Subcutaneous abdominal adipose tissue (tissue), 5 donors: Measurements from ENCODE around the gene PLEKHM2.
"Not testable (repeated sequence)": the region's sequence is repeated elsewhere in the genome, so short reads cannot be mapped to it uniquely, and the experiment has no call there.

ENCODE experiments used
- H3K27ac ChIP-seq: one replicate; pipeline ENCODE4 v1.7.0; 2013; ENCODE audit warnings: low read depth, mild to moderate bottlenecking, inconsistent platforms, low read length, moderate library complexity
- H3K27me3 ChIP-seq, 5 donors: one replicate each; pipeline ENCODE4 v1.7.0; 2013; ENCODE audit warnings: low read length in 5 of 5, inconsistent platforms in 1 of 5; ENCODE audit not compliant: control insufficient read depth in 5 of 5, insufficient read depth in 4 of 5
- H3K36me3 ChIP-seq, 5 donors: one replicate each; pipeline ENCODE4 v1.7.0; 2013; ENCODE audit warnings: low read length in 5 of 5; ENCODE audit not compliant: control insufficient read depth in 5 of 5, insufficient read depth in 5 of 5
- H3K4me1 ChIP-seq, 5 donors: one replicate each; pipeline ENCODE4 v1.7.0; 2013; ENCODE audit warnings: low read length in 5 of 5, mild to moderate bottlenecking in 3 of 5, moderate library complexity in 1 of 5; ENCODE audit not compliant: control insufficient read depth in 5 of 5, insufficient read depth in 5 of 5
- H3K4me3 ChIP-seq, 5 donors: one replicate each; pipeline ENCODE4 v1.7.0; 2013; ENCODE audit warnings: low read length in 5 of 5, low read depth in 1 of 5
- H3K9ac ChIP-seq, 5 donors: one replicate each; pipeline ENCODE4 v1.7.0; 2013; ENCODE audit warnings: low read length in 5 of 5, mild to moderate bottlenecking in 4 of 5, moderate library complexity in 3 of 5
- H3K9me3 ChIP-seq, 5 donors: one replicate each; pipeline ENCODE4 v1.7.0; 2013; ENCODE audit warnings: low read length in 5 of 5; ENCODE audit not compliant: control insufficient read depth in 5 of 5
- donor health status: healthy.
- donor health status: healthy.
- donor health status: healthy.
- donor health status: healthy.
- donor health status: healthy.

PLEKHM2 gene

GRCh38 chr1:15684042-15684461 lies at the start of gene PLEKHM2:
Gene PLEKHM2, plus strand, starts transcription at chr1:15684320. Its CDS starts 239 bp downstream, at chr1:15684559.
- Histone ChIP-seq H3K36me3 (peaks cover 0 to 1% (median 0%) of the 10 kb centered on the region in 5 donors), H3K4me1 (peaks cover 3 to 50% (median 39%) of the 10 kb centered on the region in 5 donors), H3K27ac (peak within 1 kb of the TSS; percentile 93), H3K9me3 (no peaks in the 10 kb centered on the region), H3K4me3 (peak within 1 kb of the TSS; percentile 81 to 87 (median 81)), H3K9ac (peak within 1 kb of the TSS; percentile 90 to 99 (median 98)), H3K27me3 (no peaks in the 10 kb centered on the region)

GRCh38 chr1:15636436-15636835 lies 47.7 kb upstream of the PLEKHM2 start:
- Histone ChIP-seq H3K9me3 (no peaks in the 10 kb centered on the region), H3K27ac (peak overlapping the region; percentile 0), H3K9ac (no peak overlapping the region), H3K27me3 (no peaks in the 10 kb centered on the region), H3K4me1 (peaks cover 0 to 26% (median 14%) of the 10 kb centered on the region in 5 donors), H3K4me3 (no peak overlapping the region), H3K36me3 (peaks cover 32 to 88% (median 71%) of the 10 kb centered on the region in 5 donors)

- Histone ChIP-seq H3K27ac (peak overlapping the region; percentile 44), H3K4me3 (no peak overlapping the region), H3K9me3 (no peaks in the 10 kb centered on the region), H3K27me3 (no peaks in the 10 kb centered on the region), H3K4me1 (peaks cover 0 to 35% (median 22%) of the 10 kb centered on the region in 5 donors), H3K9ac (no peak overlapping the region), H3K36me3 (peaks cover 30 to 85% (median 67%) of the 10 kb centered on the region in 5 donors)
These were observed 46.3 kb upstream of the PLEKHM2 start for GRCh38 chr1:15637826-15638225.

GRCh38 chr1:15639262-15639661 lies 44.9 kb upstream of the PLEKHM2 start:
- Histone ChIP-seq H3K36me3 (peaks cover 32 to 85% (median 64%) of the 10 kb centered on the region in 5 donors), H3K4me3 (no peak overlapping the region), H3K27ac (no peak overlapping the region), H3K27me3 (no peaks in the 10 kb centered on the region), H3K4me1 (peaks cover 0 to 35% (median 22%) of the 10 kb centered on the region in 5 donors), H3K9ac (no peak overlapping the region), H3K9me3 (no peaks in the 10 kb centered on the region)

GRCh38 chr1:15639931-15640330 lies 44.2 kb upstream of the PLEKHM2 start:
- no peak overlapping the region for H3K4me3 ChIP-seq
- peak overlapping the region; percentile 5 for H3K27ac ChIP-seq
- H3K4me1 ChIP-seq = peaks cover 0 to 35% (median 22%) of the 10 kb centered on the region in 5 donors
- H3K9ac ChIP-seq = no peak overlapping the region
- H3K9me3 ChIP-seq = no peaks in the 10 kb centered on the region
- peaks cover 32 to 81% (median 58%) of the 10 kb centered on the region in 5 donors for H3K36me3 ChIP-seq
- no peaks in the 10 kb centered on the region for H3K27me3 ChIP-seq

GRCh38 chr1:15640667-15641066 lies 43.5 kb upstream of the PLEKHM2 start:
- no peaks in the 10 kb centered on the region for H3K27me3 ChIP-seq
- no peak overlapping the region for H3K4me3 ChIP-seq
- no peaks in the 10 kb centered on the region for H3K9me3 ChIP-seq
- H3K36me3 ChIP-seq = peaks cover 31 to 79% (median 55%) of the 10 kb centered on the region in 5 donors
- H3K27ac ChIP-seq = no peak overlapping the region
- peaks cover 0 to 35% (median 22%) of the 10 kb centered on the region in 5 donors for H3K4me1 ChIP-seq
- no peak overlapping the region for H3K9ac ChIP-seq

- H3K9ac ChIP-seq = no peak overlapping the region
- peak overlapping the region; percentile 82 for H3K27ac ChIP-seq
- peaks cover 24 to 63% (median 39%) of the 10 kb centered on the region in 5 donors for H3K36me3 ChIP-seq
- no peaks in the 10 kb centered on the region for H3K27me3 ChIP-seq
- H3K4me3 ChIP-seq = no peak overlapping the region
- peaks cover 0 to 7% (median 0%) of the 10 kb centered on the region in 5 donors for H3K4me1 ChIP-seq
- no peaks in the 10 kb centered on the region for H3K9me3 ChIP-seq
These were observed 34.2 kb upstream of the PLEKHM2 start for GRCh38 chr1:15649937-15650336.

GRCh38 chr1:15650433-15650832 lies 33.7 kb upstream of the PLEKHM2 start:
- peak overlapping the region; percentile 82 for H3K27ac ChIP-seq
- H3K4me3 ChIP-seq = no peak overlapping the region
- peaks cover 0 to 7% (median 0%) of the 10 kb centered on the region in 5 donors for H3K4me1 ChIP-seq
- no peak overlapping the region for H3K9ac ChIP-seq
- no peaks in the 10 kb centered on the region for H3K27me3 ChIP-seq
- no peaks in the 10 kb centered on the region for H3K9me3 ChIP-seq
- peaks cover 24 to 64% (median 39%) of the 10 kb centered on the region in 5 donors for H3K36me3 ChIP-seq

GRCh38 chr1:15652130-15652529 lies 32.0 kb upstream of the PLEKHM2 start:
- not testable (repeated sequence) for H3K27ac ChIP-seq, H3K9me3 ChIP-seq, H3K9ac ChIP-seq, H3K27me3 ChIP-seq, H3K4me3 ChIP-seq, H3K4me1 ChIP-seq
- peaks cover 35 to 66% (median 45%) of the 10 kb centered on the region in 5 donors for H3K36me3 ChIP-seq

- H3K4me3 ChIP-seq = no peak overlapping the region
- no peaks in the 10 kb centered on the region for H3K9me3 ChIP-seq
- no peak overlapping the region for H3K27ac ChIP-seq
- no peak overlapping the region for H3K9ac ChIP-seq
- H3K27me3 ChIP-seq = no peaks in the 10 kb centered on the region
- peaks cover 42 to 68% (median 52%) of the 10 kb centered on the region in 5 donors for H3K36me3 ChIP-seq
- peaks cover 0 to 7% (median 0%) of the 10 kb centered on the region in 5 donors for H3K4me1 ChIP-seq
These were observed 29.9 kb upstream of the PLEKHM2 start for GRCh38 chr1:15654091-15654690.
